Neural progenitor cell (in vitro differentiated cells): Measurements from ENCODE around the gene SSC5D. TPM values are rescaled to one million over a fixed set of nuclear protein-coding genes. Genes with fewer than 3 reads are reported as not detected.

Experiments used
- DNase-seq: peaks from one replicate; pipeline ENCODE4 v3.0.0-alpha.2; 2016; ENCODE audit warnings: low spot score
- H2AFZ ChIP-seq: fragments of 200-600 bp; sonication (generic); replicated peaks from 2 replicates; pipeline ENCODE4 v1.6.1; 2016; ENCODE audit warnings: antibody characterized with exemption
- H3F3A ChIP-seq: fragments of 200-600 bp; sonication (generic); 2 replicates; pipeline ENCODE4 v1.6.1; 2016; ENCODE audit warnings: antibody characterized with exemption, low read depth
- H3K27ac ChIP-seq: fragments of 200-600 bp; sonication (generic); 2 replicates; pipeline ENCODE4 v1.5.1; 2016; ENCODE audit warnings: mild to moderate bottlenecking
- H3K27me3 ChIP-seq: fragments of 200-600 bp; sonication (generic); 2 replicates; pipeline ENCODE4 v1.6.1; 2016; ENCODE audit warnings: mild to moderate bottlenecking, moderate library complexity
- H3K36me3 ChIP-seq: fragments of 200-600 bp; sonication (generic); 2 replicates; pipeline ENCODE4 v1.5.1; 2016
- H3K4me1 ChIP-seq: fragments of 200-600 bp; sonication (generic); 2 replicates; pipeline ENCODE4 v1.6.1; 2016; ENCODE audit warnings: mixed run types
- H3K4me2 ChIP-seq: fragments of 200-600 bp; sonication (generic); 2 replicates; pipeline ENCODE4 v1.6.1; 2016
- H3K4me3 ChIP-seq: fragments of 200-600 bp; sonication (generic); 2 replicates; pipeline ENCODE4 v1.5.1; 2016
- H3K79me2 ChIP-seq: fragments of 200-600 bp; sonication (generic); 2 replicates; pipeline ENCODE4 v1.6.1; 2016; ENCODE audit warnings: low read depth
- H3K9ac ChIP-seq: fragments of 200-600 bp; sonication (generic); 2 replicates; pipeline ENCODE4 v1.6.1; 2016
- H3K9me3 ChIP-seq: fragments of 200-600 bp; sonication (generic); 2 replicates; pipeline ENCODE4 v1.5.1; 2016; ENCODE audit warnings: low read depth
- H4K20me1 ChIP-seq: fragments of 200-600 bp; sonication (generic); 2 replicates; pipeline ENCODE4 v1.6.1; 2016; ENCODE audit warnings: low read depth
- H3K27ac Mint-ChIP-seq: 3 replicates; pipeline ENCODE4 v1.8.0; 2021; ENCODE audit warnings: mixed read lengths
- H3K27me3 Mint-ChIP-seq: 2 replicates; pipeline ENCODE4 v1.8.0; 2022; ENCODE audit warnings: low read depth, mild to moderate bottlenecking, inconsistent platforms, moderate library complexity, mixed read lengths; ENCODE audit not compliant: insufficient read depth
- H3K36me3 Mint-ChIP-seq: 3 replicates; pipeline ENCODE4 v1.8.0; 2021; ENCODE audit warnings: mixed read lengths
- H3K4me1 Mint-ChIP-seq: 3 replicates; pipeline ENCODE4 v1.8.0; 2021; ENCODE audit warnings: mixed read lengths
- H3K4me3 Mint-ChIP-seq: 3 replicates; pipeline ENCODE4 v1.8.0; 2021; ENCODE audit warnings: mild to moderate bottlenecking, moderate library complexity, mixed read lengths
- H3K9me3 Mint-ChIP-seq: 3 replicates; pipeline ENCODE4 v1.8.0; 2020; ENCODE audit warnings: mixed read lengths
- EZH2 ChIP-seq: fragments of 200-600 bp; sonication (generic); IDR thresholded peaks from 2 replicates; pipeline ENCODE4 v1.6.1; 2017; ENCODE audit warnings: antibody characterized with exemption, mild to moderate bottlenecking, moderate library complexity
- EZH2phosphoT487 ChIP-seq: fragments of 200-600 bp; sonication (generic); IDR thresholded peaks from 2 replicates; pipeline ENCODE4 v1.6.1; 2017; ENCODE audit warnings: antibody characterized with exemption
- total RNA-seq: library from RNA; depleted of rRNA; stranded (reverse); fragments of >200 nt; gene quantifications from 2 replicates; pipeline ENCODE4 v1.2.3, GENCODE V29; 2015; ENCODE audit warnings: low replicate concordance
- TF ChIP-seq, protein P1 (sequence below): fragments of 200-600 bp; sonication (generic); IDR thresholded peaks from 2 replicates; pipeline ENCODE4 v1.5.1; 2017; ENCODE audit warnings: antibody characterized with exemption, mild to moderate bottlenecking

SSC5D gene
- total RNA-seq, 1 donor from 2014 or later, result not detected

- Histone ChIP-seq H4K20me1 (no peaks in the 10 kb centered on the region), H3K27me3 (no peaks in the 10 kb centered on the region), H3F3A (peaks cover 24% of the 10 kb centered on the region), H3K4me2 (peak within 1 kb of the TSS; percentile 49), H3K4me1 (peaks cover 40% of the 10 kb centered on the region), H3K27ac (no peak within 1 kb of the TSS), H3K79me2 (no peaks in the 10 kb centered on the region), H3K9me3 (no peaks in the 10 kb centered on the region), H3K4me3 (no peak within 1 kb of the TSS), H3K9ac (peak within 1 kb of the TSS; percentile 32), H2AFZ (peak within 1 kb of the TSS; percentile 57), H3K36me3 (no peaks in the 10 kb centered on the region)
- Mint-ChIP-seq H3K27me3 (peaks cover 11% of the 10 kb centered on the region), H3K27ac (peak within 1 kb of the TSS; percentile 91), H3K9me3 (peaks cover 8% of the 10 kb centered on the region), H3K4me1 (peaks cover 34% of the 10 kb centered on the region), H3K36me3 (peaks cover 3% of the 10 kb centered on the region), H3K4me3 (peak within 1 kb of the TSS; percentile 3)
- DNase-seq, result no peak
- TF ChIP-seq EZH2phosphoT487 (no peak), EZH2 (no peak)
- TF ChIP-seq, protein P1, sequence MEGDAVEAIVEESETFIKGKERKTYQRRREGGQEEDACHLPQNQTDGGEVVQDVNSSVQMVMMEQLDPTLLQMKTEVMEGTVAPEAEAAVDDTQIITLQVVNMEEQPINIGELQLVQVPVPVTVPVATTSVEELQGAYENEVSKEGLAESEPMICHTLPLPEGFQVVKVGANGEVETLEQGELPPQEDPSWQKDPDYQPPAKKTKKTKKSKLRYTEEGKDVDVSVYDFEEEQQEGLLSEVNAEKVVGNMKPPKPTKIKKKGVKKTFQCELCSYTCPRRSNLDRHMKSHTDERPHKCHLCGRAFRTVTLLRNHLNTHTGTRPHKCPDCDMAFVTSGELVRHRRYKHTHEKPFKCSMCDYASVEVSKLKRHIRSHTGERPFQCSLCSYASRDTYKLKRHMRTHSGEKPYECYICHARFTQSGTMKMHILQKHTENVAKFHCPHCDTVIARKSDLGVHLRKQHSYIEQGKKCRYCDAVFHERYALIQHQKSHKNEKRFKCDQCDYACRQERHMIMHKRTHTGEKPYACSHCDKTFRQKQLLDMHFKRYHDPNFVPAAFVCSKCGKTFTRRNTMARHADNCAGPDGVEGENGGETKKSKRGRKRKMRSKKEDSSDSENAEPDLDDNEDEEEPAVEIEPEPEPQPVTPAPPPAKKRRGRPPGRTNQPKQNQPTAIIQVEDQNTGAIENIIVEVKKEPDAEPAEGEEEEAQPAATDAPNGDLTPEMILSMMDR, result no peak
Observed at GRCh38 chr19:55545443-55545842, 57.2 kb downstream of the SSC5D start, which contains the start of gene SBK3. SBK3 (minus strand) TSS chr19:55545543; CDS start chr19:55545543, 0 bp downstream.

DNA sequence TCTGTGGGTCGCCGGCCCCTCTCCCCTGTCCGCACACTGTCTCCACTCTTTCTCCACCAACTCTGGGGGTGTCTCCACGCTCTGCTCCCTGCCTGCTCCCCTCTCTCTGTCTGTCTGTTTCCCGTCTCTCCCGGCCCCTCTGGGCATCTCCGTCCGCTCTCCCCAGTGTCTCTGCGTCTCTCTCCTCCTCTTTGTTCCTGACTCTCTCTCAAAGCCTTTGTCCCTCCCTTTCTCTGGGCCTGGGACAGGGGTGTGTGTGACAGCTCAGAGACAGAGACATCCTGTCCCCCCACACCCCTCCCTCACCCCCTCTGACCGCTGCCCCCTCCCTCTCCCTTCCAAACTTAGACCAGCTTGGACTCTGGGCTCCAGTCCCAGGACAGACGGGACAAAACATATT lies 57.8 kb downstream of the SSC5D start:
- Histone ChIP-seq H3K9ac (peak overlapping the region; percentile 32), H3K27me3 (no peaks in the 10 kb centered on the region), H4K20me1 (no peaks in the 10 kb centered on the region), H3K4me1 (peaks cover 45% of the 10 kb centered on the region), H3K4me2 (peak overlapping the region; percentile 49), H2AFZ (peak overlapping the region; percentile 57), H3K9me3 (no peaks in the 10 kb centered on the region), H3K79me2 (no peaks in the 10 kb centered on the region), H3K27ac (no peak overlapping the region), H3F3A (peaks cover 29% of the 10 kb centered on the region), H3K4me3 (no peak overlapping the region), H3K36me3 (no peaks in the 10 kb centered on the region)
- DNase-seq, result no peak
- peaks cover 37% of the 10 kb centered on the region for H3K4me1 Mint-ChIP-seq
- peak overlapping the region; percentile 67 for H3K27ac Mint-ChIP-seq
- H3K27me3 Mint-ChIP-seq, result peaks cover 11% of the 10 kb centered on the region
- peak overlapping the region; percentile 3 for H3K4me3 Mint-ChIP-seq
- TF ChIP-seq, protein P1, result no peak
- TF ChIP-seq EZH2phosphoT487 (no peak), EZH2 (no peak)
- H3K36me3 Mint-ChIP-seq, result peaks cover 3% of the 10 kb centered on the region
- H3K9me3 Mint-ChIP-seq, result peaks cover 8% of the 10 kb centered on the region

DNA sequence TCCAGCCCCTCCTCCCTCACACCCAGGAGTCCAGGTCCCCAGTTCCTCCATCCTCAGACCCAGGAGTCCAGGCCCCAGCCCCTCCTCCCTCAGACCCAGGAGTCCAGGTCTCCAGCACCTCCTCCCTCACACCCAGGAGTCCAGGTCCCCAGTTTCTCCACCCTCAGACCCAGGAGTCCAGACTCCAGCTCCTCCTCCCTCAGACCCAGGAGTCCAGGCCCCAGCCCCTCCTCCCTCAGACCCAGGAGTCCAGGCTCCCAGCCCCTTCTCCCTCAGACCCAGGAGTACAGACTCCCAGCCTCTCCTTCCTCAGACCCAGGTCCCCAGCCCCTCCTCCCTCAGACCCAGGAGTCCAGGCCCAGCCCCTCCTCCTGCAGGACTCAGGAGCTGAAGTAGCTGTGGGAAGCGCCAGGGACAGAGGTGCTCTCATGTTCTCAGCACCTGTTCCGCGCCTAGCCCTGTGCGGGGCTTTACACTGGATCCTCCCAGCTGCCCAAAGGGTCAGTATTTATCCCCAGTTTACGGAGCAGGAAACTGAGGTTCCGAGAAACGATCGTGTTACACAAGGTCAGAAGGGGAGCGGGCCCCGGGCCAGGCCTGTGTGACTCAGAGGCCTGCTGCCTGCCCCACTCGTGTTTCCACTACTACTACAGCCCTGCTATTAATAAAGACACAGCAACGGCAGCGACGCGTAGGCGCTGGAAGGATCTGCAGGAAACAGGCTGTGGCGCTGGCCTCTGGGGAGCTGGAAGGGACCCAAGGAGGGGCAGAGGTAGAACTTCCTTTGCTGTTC lies 58.8 kb downstream of the SSC5D start:
- Histone ChIP-seq H4K20me1 (no peaks in the 10 kb centered on the region), H3K9ac (no peak overlapping the region), H2AFZ (no peak overlapping the region), H3K79me2 (no peaks in the 10 kb centered on the region), H3K36me3 (no peaks in the 10 kb centered on the region), H3K27ac (peak overlapping the region; percentile 59), H3K4me3 (no peak overlapping the region), H3K9me3 (no peaks in the 10 kb centered on the region), H3K27me3 (no peaks in the 10 kb centered on the region), H3K4me2 (peak overlapping the region; percentile 49), H3K4me1 (peaks cover 47% of the 10 kb centered on the region), H3F3A (peaks cover 29% of the 10 kb centered on the region)
- peak overlapping the region; percentile 94 for H3K27ac Mint-ChIP-seq
- TF ChIP-seq EZH2 (no peak), EZH2phosphoT487 (no peak)
- TF ChIP-seq, protein P1, result no peak
- H3K36me3 Mint-ChIP-seq, result peaks cover 3% of the 10 kb centered on the region
- peaks cover 37% of the 10 kb centered on the region for H3K4me1 Mint-ChIP-seq
- H3K4me3 Mint-ChIP-seq, result no peak overlapping the region
- peak; percentile 42 for DNase-seq
- peaks cover 6% of the 10 kb centered on the region for H3K9me3 Mint-ChIP-seq
- peaks cover 21% of the 10 kb centered on the region for H3K27me3 Mint-ChIP-seq
